AG10803 (cell line): ENCODE measurements around the gene GDPGP1.
"Not testable (repeated sequence)": the region's sequence is repeated elsewhere in the genome, so short reads cannot be mapped to it uniquely, and the experiment has no call there.

Experiments used
- DNase-seq: peaks from one replicate; pipeline ENCODE4 v3.0.0; 2010; ENCODE audit warnings: low read depth
- H3K4me3 ChIP-seq: 2 replicates; pipeline ENCODE4 v1.5.1; 2011; ENCODE audit warnings: mild to moderate bottlenecking, low read length, control low read depth
- CTCF ChIP-seq: conservative IDR thresholded peaks from 2 replicates; pipeline ENCODE4 v1.5.1; 2011; ENCODE audit warnings: mild to moderate bottlenecking, low read length, control low read depth, inconsistent platforms

The GDPGP1 gene

GRCh38 chr15:90293040-90293810, 59.2 kb downstream of the GDPGP1 start:
- peak; percentile 24 for DNase-seq
- TF ChIP-seq CTCF, result peak; percentile 76
- not testable (repeated sequence) for H3K4me3 ChIP-seq

DNA sequence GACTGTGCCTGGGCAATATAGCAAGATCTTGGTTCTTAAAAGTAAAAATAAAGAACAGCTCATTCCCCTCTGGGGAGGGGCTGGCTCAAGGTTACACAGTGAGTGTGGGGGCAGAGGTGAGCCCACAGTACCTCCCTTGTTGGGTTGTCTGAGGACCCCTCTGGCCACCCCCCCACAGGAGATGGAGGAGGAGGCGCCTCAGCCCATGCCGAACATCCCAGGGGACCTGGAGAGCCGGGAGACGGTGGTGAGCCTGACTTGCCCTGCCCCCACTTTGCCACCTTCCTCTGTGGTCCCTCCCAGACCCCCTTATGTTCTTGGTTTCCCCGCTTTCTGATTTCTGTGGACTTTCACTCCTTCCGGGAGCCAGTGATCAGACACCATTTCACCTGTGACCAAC, 60.1 kb downstream of the GDPGP1 start:
- no peak overlapping the region for H3K4me3 ChIP-seq
- DNase-seq, result no peak
- no peak for TF ChIP-seq CTCF

GRCh38 chr15:90294601-90295269, 60.7 kb downstream of the GDPGP1 start:
- no peak overlapping the region for H3K4me3 ChIP-seq
- DNase-seq, result no peak
- TF ChIP-seq CTCF, result no peak

- no peak for DNase-seq
- H3K4me3 ChIP-seq, result no peak overlapping the region
- TF ChIP-seq CTCF, result no peak
Measured at GRCh38 chr15:90295270-90295648, 61.2 kb downstream of the GDPGP1 start.
